Muscle of arm (tissue), 14 donors: ENCODE measurements around the gene CLK4. TPM values are rescaled to one million over a fixed set of nuclear protein-coding genes. Genes with fewer than 3 reads are reported as not detected.

Experiments
- DNase-seq: peaks from one replicate; pipeline ENCODE4 v3.0.0-alpha.2; 2013
- long read RNA-seq, 11 donors: transcript quantifications; one replicate each; lab custom pipeline, GENCODE V29; 2026
- polyA plus RNA-seq, 12 donors: library from polyadenylated mRNA; unstranded; fragments of 120-200 nt; gene quantifications; one replicate each; pipeline ENCODE4 v1.2.1, GENCODE V29; 2013; ENCODE audit not compliant: insufficient read length in 12 of 12

CLK4 gene
- 10 to 100 TPM in 11 of 12 donors, not detected in 1; 28.6 to 57.8 (median 40.9) TPM for polyA plus RNA-seq
- long read RNA-seq, donor 1, partial matches to known transcripts: 5 of 11 reads
- long read RNA-seq, donor 1, other reads (novel, unspliced or antisense): 0 of 11 reads
- long read RNA-seq, donor 2, partial matches to known transcripts: 0 of 8 reads
- long read RNA-seq, donor 2, other reads (novel, unspliced or antisense): 0 of 8 reads
- long read RNA-seq, donor 3, partial matches to known transcripts: 0 of 2 reads
- long read RNA-seq, donor 3, other reads (novel, unspliced or antisense): 0 of 2 reads
- long read RNA-seq, donor 4, partial matches to known transcripts: 0 of 4 reads
- long read RNA-seq, donor 4, other reads (novel, unspliced or antisense): 0 of 4 reads
- long read RNA-seq, donor 5, partial matches to known transcripts: 5 of 16 reads
- long read RNA-seq, donor 5, other reads (novel, unspliced or antisense): 0 of 16 reads
- long read RNA-seq, donor 6, partial matches to known transcripts: 0 of 5 reads
- long read RNA-seq, donor 6, other reads (novel, unspliced or antisense): 0 of 5 reads
- long read RNA-seq, donor 7, partial matches to known transcripts: 0 of 4 reads
- long read RNA-seq, donor 7, other reads (novel, unspliced or antisense): 0 of 4 reads
- long read RNA-seq, donor 8, transcript CLK4-201 (13 exons, 2,568 nt): major isoform, 5 of 15 reads
- long read RNA-seq, donor 8, partial matches to known transcripts: 5 of 15 reads
- long read RNA-seq, donor 8, other reads (novel, unspliced or antisense): 0 of 15 reads
- long read RNA-seq, donor 9, partial matches to known transcripts: 0 of 3 reads
- long read RNA-seq, donor 9, other reads (novel, unspliced or antisense): 0 of 3 reads
- long read RNA-seq, donor 10, partial matches to known transcripts: 0 of 6 reads
- long read RNA-seq, donor 10, other reads (novel, unspliced or antisense): 0 of 6 reads
- long read RNA-seq, donor 11, transcript CLK4-201 (13 exons, 2,568 nt): major isoform, 6 of 10 reads
- long read RNA-seq, donor 11, partial matches to known transcripts: 0 of 10 reads
- long read RNA-seq, donor 11, other reads (novel, unspliced or antisense): 0 of 10 reads

- DNase-seq: peak; percentile 97
Measured at GRCh38 chr5:178626484-178627258, at the start of gene CLK4. CLK4 (minus strand) TSS chr5:178627050; CDS start chr5:178623416, 3,634 bp downstream.

GRCh38 chr5:178675922-178676321, 49.1 kb upstream of the CLK4 start:
- no peak for DNase-seq

DNA sequence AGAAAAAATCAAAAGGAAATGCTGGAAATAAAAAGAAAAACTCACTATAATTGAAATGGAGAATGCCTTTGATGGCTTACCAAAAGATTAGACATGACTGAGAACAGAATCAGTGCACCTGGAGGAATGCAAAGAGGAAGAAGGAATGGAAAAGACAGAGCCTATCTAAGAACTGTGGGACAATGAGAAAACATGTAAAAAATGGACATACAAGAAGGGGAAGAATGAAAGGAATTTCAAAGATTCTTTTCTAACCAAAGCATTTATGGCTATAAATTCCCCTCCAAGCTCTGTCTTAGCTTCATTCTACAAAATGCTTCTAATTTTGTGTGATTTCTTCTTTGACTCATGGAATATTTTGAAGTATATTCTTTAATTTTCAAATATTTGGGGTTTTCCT, 47.5 kb upstream of the CLK4 start:
- no peak for DNase-seq

DNA sequence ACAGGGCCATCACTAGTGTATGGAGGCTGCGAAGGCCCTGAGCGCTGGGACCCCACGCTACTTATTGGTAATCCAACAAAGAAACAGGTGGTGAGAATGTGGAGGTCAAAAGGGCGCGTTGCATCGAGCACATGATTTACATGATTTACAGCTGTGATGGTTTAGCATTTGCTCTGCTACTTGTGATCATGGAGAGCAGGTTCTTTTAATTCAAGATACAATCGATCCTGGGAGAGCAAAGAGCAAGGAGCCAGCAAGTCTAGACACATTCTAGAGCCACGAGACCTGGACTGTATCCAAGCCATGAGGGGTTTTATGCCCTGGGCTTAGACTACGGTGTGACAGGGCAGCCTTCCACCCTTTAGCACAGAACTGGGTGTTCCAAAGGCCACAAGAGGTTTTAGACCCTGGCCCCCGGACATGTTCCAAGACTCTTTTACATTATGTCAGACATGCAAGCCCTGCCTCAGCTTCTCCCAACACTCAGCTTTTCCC, 47.0 kb upstream of the CLK4 start:
- DNase-seq: no peak

GRCh38 chr5:178672630-178673029, 45.8 kb upstream of the CLK4 start:
- DNase-seq: no peak

GRCh38 chr5:178671602-178672144, 44.8 kb upstream of the CLK4 start:
- no peak for DNase-seq

DNA sequence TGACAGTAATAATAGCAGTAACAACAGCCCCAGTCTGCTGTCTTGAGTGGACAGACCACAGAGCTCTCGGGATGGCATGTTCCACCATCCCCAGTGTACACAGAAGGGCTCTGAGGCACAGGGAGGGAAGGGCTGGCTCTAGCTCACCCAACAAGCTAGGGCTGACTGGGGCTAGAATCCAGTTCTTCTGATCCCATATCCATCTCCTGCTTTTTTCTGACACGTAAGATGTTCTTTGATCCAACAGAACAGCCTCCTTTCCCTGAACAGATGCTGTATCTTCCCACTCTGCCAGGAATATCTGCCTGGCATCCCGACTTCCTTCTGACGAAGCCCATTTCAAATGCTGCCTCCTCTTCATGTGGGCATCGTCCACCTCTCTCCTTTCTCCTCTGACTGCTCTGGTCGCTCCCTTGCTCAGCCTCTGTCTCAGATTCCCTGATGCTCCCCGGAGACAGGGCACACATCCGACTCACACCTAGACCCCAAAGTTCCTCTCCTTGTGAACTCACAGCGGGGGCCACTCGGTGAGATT, 43.6 kb upstream of the CLK4 start:
- no peak for DNase-seq

DNA sequence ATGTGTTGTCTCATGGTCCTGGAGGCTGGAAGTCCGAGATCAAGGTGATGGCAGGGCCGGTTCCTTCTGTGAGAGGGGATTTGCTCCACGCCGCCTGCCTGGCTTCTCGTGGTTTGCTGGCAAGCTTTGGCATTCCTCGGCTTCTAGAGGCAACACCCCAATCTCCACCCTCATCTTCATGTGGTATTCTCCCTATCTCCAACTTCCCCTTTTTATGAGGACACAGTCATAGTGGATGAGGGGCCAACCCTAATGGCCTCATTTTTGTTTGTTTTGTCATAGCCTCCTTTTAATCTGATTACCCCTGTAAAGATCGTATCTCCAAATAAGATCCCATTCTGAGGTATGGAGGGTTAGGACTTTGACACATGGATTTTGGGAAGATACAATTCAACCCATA, 41.7 kb upstream of the CLK4 start:
- no peak for DNase-seq

DNA sequence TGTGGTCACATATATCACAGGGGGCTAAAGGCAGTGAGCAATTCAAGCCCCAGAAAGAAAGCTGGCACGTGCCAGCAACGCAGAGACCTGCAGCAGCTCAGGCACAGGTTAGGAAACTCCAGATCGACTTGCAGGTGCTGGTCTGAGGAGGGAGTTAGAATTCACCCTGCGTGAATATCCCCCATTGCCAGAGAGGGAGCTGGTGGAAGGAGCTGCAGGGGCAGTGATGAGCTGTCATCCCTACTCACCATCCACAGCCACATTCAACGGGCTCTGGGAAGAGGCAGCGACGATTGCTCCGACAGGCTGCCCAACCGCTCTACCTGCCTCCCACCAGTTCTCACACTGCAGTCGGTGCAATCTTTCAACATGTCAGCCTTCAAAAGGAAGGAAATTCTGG, 40.8 kb upstream of the CLK4 start:
- DNase-seq: no peak

- no peak for DNase-seq
Measured at GRCh38 chr5:178667101-178667500, 40.3 kb upstream of the CLK4 start.

- no peak for DNase-seq
Measured at GRCh38 chr5:178664141-178664540, 37.3 kb upstream of the CLK4 start.

DNA sequence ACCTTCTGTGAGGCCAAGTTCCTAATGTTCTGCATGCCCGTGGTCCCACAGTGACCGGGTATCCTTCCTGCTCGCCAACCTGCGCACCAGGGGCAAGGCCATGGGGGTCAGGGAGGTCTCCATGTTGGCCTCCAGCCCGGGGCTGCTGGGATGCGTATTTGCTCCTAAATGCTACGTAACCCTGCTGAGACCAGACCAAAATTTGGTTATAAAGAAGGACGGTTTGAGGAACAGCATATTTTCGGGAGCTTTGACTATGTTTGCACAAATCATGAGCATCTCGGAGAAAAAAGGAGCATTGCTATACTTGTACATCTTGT, 35.7 kb upstream of the CLK4 start:
- DNase-seq: no peak

DNA sequence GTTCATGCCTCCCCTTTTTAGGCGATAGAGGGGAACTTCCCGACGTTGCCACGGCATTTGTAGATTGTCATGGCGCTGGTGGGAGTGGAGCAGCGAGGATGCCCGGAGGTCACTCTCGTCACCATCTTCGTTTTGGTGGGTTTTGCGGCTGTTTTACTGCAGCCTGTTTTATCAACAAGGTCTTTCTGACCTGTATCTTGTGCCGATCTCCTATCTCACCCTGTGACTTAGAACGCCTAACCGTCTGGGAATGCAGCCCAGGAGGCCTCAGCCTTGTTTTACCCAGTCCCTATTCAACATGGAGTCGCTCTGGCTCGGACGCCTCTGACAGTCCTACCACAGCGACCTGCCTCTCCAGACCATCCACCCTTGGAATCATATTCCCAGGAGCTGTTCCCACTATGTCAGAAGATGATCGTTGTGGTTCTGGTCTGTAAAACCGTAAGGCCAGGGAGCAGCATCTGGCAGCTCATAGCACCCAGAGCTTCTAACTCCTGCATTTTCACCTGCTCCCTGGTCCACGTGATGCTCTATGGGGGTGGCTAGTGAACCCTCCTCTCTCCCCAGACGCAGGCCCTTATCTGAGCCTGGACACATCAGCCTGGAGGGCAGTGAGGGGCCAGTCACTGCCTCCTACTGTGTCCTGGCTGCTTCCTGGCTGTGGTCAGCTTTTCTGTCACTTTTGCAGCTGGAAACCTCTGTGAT, 35.1 kb upstream of the CLK4 start:
- DNase-seq: no peak

DNA sequence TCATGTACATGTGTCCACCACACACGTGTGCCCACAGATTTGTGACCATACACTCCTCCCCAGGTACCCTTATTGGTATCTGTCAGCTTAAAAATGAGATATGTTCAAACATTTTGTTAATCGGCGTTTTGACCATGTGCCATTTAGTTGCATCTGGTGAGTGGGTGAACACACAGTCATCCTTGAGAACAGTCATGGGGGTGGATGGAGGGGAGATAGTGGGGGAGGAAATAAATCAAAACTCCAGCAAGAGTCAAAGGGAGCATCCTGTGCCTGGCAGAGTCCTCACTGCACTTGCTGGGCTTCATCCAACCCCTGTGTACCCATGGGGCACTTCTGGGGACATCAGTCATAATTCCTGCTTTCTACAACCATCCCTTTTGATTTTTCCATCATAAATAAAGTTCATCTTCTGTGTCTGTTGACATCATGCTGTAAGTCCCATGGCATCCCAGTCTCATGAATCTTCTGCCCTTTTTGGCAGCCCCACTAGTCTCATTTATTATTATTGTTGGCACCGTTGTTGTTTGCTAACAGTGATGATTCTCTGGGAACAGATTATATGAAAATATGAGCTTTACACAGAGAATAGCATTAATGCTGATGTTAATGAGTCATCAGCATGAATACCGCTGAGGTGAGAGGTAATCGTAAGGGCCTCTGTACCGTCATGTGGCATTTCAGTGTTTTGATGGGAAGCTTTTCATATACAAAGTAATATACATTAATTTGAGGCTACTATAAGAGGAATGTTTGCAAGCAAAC, 24.4 kb upstream of the CLK4 start:
- no peak for DNase-seq

DNA sequence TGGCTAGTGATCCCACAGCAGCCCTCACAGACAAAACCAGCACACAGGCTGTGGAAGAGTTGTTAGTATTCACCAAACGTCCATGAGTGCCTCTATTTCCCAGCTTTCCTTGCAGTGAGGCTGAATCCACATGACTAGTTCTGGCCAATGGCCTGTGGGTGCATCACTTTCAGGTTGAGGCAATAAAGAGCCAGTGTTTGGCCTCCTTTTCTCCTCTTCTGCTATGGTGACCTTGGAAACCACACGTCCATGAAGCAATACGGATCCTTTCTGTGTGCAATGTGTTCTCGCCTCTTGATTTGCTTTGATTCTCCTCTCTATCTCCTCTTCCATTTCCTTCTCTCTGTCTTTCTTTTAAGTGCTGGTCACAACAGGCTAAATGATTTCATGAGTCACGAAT, 23.4 kb upstream of the CLK4 start:
- no peak for DNase-seq

GRCh38 chr5:178649580-178649979, 22.7 kb upstream of the CLK4 start:
- no peak for DNase-seq

DNA sequence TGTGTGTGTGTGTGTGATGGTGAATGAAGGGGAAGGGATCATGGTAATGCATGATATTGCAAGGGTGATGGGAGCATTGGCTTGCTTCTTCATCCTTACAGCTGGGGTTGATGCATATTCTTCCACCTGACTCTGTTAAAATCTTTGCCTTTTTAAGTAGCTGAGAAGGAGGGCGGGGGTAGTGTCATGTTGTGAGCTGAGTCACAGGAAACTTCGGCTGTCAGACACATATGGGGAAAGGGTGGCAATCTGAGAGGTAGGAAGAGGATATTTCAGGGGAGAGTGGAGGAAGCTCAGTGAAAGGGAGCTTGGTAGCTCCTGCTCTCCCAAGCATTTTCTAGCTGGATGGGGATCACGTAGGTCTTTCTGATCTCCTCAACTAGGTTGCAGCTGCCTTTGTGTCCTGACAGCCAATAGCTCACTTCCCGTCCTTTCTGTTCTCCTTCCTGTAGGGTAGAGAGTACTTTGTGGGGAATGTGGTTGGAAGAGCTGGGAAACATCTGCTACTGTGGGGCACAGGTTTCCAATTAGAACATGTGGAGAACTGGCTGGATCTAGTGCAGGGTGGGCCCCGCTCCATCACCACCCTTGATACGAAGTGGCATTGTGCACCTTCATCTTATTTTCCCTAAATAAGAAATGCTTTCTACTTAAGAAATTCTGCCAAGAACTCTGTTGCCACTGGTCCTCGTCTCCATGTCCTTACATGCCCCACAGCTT, 18.1 kb upstream of the CLK4 start:
- DNase-seq: no peak

DNA sequence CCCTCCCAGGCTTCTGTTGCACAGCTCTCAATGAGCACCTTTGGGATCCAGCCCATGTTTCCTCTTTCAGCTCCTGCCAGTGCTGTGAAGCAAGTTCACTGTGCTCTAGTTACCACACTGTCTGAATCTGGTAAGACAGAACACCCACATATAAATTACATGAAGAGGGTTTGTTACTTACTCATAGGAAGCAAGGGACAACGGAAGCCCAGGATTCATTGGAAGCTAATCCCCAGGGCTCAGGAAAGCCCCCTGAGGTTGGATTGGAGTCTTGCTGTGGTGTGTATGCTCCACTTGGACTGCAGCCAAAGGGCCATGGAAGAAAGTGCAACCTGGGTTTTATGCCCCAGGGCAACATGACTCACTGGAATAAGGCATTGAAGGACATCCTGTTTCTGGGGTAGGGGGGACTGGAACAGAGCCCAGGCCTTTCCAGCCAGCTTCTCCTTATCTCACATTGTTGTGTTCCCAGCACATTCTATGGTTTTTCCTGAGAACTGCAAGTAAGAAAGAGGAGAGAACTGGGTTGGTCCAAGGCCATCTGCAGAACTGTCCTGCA, 15.6 kb upstream of the CLK4 start:
- DNase-seq: no peak

- DNase-seq: no peak
Measured at GRCh38 chr5:178641711-178642110, 14.9 kb upstream of the CLK4 start.
